ENCODE results near the gene GAGE10. TPM values are rescaled to one million over a fixed set of nuclear protein-coding genes. Genes with fewer than 3 reads are reported as not detected.

The GAGE10 gene, protein sequence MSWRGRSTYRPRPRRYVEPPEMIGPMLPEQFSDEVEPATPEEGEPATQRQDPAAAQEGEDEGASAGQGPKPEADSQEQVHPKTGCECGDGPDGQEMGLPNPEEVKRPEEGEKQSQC
- not detected for total RNA-seq
- long read RNA-seq, result 0 reads

DNA sequence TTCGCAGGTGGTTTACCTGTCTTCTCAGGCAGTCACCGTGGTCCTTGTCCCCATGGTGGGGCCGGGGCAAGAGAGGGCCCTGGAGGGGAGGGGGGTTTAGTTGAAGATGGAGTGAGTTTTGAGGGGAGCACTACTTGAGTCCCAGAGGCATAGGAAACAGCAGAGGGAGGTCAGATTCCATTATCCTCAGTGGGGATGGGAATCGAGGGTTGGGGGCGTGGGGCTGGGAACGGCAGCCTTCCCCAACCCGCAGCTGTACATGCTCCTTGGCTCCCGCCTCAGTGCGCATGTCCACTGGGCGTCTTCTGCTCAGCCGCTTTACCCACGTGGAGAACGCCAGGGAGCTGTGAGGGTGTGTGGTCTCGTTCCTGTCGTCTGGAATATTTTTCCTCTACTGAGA lies at the start of gene GAGE10:
TSS of gene GAGE10 (plus strand) at position 301 of the 400 bp plus-strand sequence. CDS start 1,214 bp downstream, outside the sequence.
- ATAC-seq (ENCODE audit: poor library complexity) (no peak), DNase-seq (no peak)
- intact Hi-C loops (cut with DNase I), result no loop called here

DNA sequence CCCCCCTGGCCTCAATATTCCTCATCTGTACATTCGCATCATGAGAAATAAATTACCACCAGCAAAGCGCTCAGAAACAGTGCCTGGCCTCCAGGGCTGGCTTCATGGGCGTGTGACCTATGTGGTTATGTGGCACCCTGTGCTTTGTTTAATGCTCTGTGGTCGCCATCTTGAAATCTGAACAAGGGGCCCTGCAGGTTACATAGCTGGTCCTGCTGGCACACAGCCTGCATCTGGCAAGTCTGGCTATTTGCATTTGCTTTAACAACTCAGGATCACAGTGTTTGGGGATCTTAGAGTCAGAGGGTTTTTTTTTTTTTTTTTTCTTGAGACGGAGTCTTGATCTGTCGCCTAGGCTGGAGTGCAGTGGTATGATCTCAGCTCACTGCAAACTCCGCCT lies 48.8 kb upstream of the GAGE10 start:
- ATAC-seq (ENCODE audit: poor library complexity) (no peak), DNase-seq (no peak)
- intact Hi-C loops (cut with DNase I), result no loop called here

DNA sequence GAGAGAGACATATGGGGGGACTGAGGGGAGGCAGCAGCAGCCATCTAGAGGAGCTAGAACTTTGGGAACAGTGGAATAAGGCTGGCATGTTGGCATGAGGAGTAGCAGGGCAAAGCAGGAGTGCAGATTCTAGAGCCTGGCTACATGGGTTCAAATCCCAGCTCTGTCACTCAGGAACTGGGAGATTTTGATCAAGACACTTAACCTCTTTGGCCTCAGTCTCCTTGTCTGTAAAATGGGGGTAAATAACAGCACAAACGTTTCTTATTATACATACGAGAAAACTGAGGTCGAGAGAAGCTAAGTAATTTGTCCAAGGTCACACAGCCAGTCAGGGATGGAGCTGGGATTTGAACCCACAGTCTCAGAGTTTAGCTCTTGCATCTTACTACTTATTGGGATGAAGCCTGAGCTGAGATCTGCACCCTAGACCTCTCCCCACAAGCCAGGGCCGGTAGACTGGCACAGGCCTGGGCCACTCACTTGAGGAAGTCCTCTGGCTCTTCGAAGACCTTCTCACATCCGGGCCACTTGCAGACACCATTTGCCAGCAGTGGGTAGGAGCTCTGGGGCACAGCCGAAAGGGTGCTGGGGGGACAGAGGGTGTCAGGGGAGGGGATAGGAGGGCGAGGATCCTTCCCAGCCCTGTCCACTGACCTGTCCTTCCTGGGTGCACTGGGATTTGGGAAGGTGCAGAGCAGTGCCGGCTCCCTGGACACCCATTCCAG lies 47.0 kb upstream of the GAGE10 start:
- DNase-seq (no peak), ATAC-seq (ENCODE audit: poor library complexity) (no peak)
- intact Hi-C loops (cut with DNase I), result no loop called here

DNA sequence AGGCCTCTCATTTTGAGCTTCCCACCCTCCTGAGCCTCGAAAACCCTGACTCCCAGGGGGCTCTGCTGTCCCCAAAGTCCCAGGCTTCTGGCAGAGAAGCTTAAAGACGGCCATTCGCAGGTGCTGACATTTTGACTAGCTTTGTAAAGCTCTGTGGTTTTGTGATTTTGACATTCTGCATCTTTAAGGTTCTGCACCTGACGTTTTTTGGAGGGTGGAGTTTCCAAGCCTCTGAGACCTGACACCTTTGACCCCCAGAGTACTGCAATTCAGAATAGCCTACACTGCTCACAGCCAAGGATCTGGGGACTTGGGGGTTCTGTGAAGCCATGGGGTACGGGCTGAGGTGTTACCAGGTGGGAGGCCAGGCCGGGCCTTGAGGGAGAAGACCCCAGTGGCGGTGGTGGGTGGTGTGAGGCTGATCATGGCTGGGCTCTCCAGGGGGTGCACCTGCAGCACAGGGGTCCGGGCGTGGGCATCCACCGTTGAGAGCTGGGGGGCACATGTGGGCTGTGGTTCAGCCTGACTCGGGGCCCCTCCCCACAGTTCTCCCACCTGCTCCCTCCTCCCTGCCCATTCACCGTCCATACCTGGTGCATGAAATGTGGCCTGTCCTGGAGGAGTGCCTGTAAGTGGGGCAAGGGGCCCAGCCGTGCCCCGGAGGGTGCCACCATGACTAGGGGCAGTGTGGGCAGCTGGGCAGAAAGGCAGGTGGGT lies 46.2 kb upstream of the GAGE10 start:
- intact Hi-C loops (cut with DNase I), result no loop called here
- ATAC-seq (ENCODE audit: poor library complexity) (no peak), DNase-seq (no peak)

GRCh38 chrX:49257846-49258748 lies 45.3 kb upstream of the GAGE10 start:
- DNase-seq, result no peak
- no peak for ATAC-seq (ENCODE audit: poor library complexity)
- intact Hi-C loops (cut with DNase I), result no loop called here

DNA sequence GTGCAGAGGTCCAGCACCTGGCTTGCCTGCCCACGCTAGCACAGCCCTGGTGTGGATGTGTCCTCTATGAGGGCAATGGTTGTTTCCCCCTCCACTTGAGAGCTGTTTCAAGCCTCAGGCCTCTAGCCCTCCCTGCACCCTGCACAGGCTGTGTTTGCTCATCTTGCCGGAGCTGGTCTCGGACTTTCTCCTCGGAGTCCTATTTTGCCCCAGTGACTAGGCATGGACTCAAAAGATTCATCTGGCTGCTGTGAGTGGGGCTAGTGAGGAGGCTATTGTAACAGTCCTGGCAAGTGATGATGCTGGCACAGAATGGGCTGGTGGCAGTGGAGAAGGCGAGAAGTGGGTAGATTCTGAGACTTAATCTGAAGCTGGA lies 44.7 kb upstream of the GAGE10 start:
- ATAC-seq (ENCODE audit: poor library complexity), result no peak
- intact Hi-C loops (cut with DNase I), result no loop called here
- DNase-seq, result no peak

DNA sequence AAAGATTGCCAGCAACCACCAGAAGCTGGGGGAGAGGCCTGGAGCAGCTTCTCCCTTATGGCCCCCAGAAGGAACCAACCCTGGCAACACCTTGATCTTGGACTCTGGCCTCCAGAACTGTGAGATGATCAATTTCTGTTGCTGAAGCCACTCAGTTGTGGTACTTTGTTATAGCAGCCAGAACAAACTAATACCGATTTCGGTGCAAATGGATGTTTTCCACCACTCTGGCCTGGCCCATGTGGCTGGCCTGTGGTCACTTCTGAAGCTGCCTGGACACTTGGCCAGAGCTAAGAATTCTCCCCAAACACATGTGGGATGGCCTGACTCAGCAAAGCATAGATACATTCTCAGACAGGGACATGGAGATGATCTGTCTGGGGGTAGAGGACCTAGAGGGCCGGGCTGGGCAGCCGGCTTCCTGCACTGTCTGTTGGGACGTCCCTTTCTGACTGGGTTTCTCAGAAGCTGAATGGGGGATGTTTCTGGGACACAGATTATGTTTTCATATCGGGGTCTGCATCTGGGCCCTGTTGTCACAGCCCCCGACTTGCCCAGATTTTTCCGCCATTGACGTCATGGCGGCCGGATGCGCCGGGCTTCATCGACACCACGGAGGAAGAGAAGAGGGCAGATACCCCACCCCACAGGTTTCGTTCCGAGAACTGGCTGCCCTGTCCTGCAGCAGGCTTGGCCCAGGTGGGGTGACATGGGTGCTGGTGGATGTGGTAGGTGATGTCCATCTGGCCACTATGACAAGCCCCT lies 43.0 kb upstream of the GAGE10 start:
- no peak for DNase-seq
- intact Hi-C loops (cut with DNase I), result no loop called here
- ATAC-seq (ENCODE audit: poor library complexity), result no peak

GRCh38 chrX:49262603-49263002 lies 40.8 kb upstream of the GAGE10 start:
- DNase-seq (no peak), ATAC-seq (ENCODE audit: poor library complexity) (no peak)
- intact Hi-C loops (cut with DNase I), result no loop called here

- no peak for ATAC-seq (ENCODE audit: poor library complexity)
- DNase-seq, result no peak
- intact Hi-C loops (cut with DNase I), result no loop called here
Measured at GRCh38 chrX:49263631-49264030, 39.8 kb upstream of the GAGE10 start.

GRCh38 chrX:49264460-49264859 lies 39.0 kb upstream of the GAGE10 start, which contains the start of gene FOXP3:
FOXP3 (minus strand) TSS chrX:49264710; CDS start chrX:49258505, 6,205 bp downstream.
- ATAC-seq (ENCODE audit: poor library complexity), result no peak
- no peak for DNase-seq
- intact Hi-C loops (cut with DNase I), result no loop called here

DNA sequence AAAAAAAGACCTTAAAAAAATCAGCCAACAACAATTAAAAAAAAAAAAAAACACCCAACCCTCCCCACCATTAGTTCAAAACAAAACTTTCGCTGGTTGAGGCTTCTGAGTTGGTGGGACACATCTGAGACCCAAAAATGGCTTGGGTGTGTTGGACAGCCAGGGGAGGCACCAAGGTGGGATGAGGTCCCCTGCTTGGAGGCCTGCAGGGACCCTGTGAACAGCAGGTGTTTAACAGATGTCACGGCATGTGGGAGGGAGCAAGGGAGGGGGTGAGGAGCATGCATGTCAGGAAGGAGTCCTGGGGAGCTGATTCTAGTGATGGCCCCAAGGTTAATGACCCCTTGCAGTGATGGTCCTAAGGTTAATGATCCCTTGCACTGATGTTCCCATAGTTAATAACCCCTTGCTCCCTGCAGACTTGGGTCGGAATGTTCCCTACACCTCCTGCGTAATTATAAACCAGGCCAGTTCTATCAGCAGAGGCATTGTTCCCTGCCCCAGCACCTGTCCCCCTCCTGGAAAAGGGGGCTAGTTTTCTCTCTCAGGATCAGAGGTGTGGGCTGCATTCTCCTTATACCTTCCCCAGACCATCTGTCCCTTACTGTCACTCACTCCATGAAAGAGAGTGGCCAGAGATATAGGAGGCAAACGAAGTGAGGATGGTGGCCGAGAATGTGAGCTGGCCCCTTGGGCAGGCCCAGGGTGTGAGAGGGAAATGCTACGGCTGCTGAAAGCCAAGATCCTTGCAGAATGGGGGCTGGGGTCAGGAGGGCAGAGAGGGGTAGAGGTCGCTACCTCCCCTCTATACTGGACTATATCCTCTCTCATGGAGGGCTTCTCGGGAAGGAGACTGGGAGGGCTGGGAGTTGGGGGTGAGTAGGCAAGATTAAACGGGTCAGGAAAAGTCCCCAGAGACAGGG lies 36.7 kb upstream of the GAGE10 start:
- DNase-seq (no peak), ATAC-seq (ENCODE audit: poor library complexity) (no peak)
- intact Hi-C loops (cut with DNase I), result no loop called here

DNA sequence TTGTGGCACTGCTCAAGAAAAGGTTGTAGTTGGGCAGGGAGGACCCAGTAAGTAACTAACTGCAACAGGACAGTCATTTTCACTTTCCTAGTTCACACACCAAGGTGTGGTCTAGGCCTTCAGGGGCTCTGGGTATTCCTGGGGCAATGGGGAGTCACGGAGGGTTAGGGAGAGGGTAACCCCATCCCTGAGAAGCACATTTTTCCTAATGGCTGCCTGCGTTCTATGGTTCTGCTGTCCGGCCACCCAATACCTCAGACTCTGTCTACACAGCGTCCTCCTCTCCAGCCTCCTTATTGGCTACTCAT lies 34.8 kb upstream of the GAGE10 start:
- ATAC-seq (ENCODE audit: poor library complexity), result no peak
- DNase-seq, result no peak
- intact Hi-C loops (cut with DNase I), result no loop called here

GRCh38 chrX:49269010-49269766 lies 34.3 kb upstream of the GAGE10 start:
- peak; percentile 97 for DNase-seq
- peak; percentile 94 for ATAC-seq (ENCODE audit: poor library complexity)
- intact Hi-C loops (cut with DNase I), result no loop called here

DNA sequence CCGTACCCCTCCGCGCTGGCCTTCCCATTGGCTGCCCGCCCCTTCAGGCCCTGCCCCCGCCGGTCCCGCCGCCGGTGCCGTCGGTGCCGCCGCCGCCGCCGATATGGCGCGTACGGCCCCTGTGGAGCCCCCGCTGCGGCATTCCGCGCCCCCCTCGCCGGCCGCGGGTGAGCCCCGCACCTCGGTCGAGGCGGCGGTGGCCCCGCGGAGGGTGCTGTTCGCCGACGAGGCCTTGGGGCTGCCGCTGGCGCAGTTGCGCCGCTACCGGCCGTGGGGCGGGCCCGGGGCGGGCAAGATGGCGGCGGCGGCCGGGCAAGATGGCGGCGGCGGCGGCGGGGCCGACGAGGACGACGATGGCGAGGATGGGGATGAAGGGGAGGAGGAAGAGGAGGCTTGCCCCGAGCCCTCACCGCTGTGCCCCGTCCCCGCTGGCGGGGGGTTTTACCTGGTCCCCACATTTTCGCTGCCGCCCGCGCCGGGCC lies 33.6 kb upstream of the GAGE10 start, which contains the start of gene PPP1R3F:
TSS of gene PPP1R3F (plus strand) at position 27 of the 482 bp plus-strand sequence. CDS start at position 104, 77 bp downstream.
- intact Hi-C loops (cut with DNase I), result no loop called here
- peak; percentile 21 for ATAC-seq (ENCODE audit: poor library complexity)
- no peak for DNase-seq

GRCh38 chrX:49270249-49270921 lies 33.1 kb upstream of the GAGE10 start:
- intact Hi-C loops (cut with DNase I), result no loop called here

GRCh38 chrX:49271341-49271740 lies 32.1 kb upstream of the GAGE10 start:
- DNase-seq (no peak), ATAC-seq (ENCODE audit: poor library complexity) (no peak)
- intact Hi-C loops (cut with DNase I), result no loop called here

More at GRCh38 chrX:49270249-49270921, 33.1 kb upstream of the GAGE10 start:
- no peak for ATAC-seq (ENCODE audit: poor library complexity)
- DNase-seq, result no peak
